Stimulated activated naive B cell treated with anti-CD40 and anti-IgM and Interleukin-4, amounts not matched to agents 10 μg/mL and 1 μg/mL and 100 μg/mL, for 72 hours (primary cell): Measurements from ENCODE around the gene CSTA.
"Not testable (repeated sequence)": the region's sequence is repeated elsewhere in the genome, so short reads cannot be mapped to it uniquely, and the experiment has no call there.

Experiments
- ATAC-seq, 2 donors: fragments of 150-1000 bp; cut with Tn5 transposase; replicated peaks; 2 replicates each; pipeline ENCODE4 v1.10.0; 2021; ENCODE audit warnings: moderate library complexity in 1 of 2
- DNase-seq: peaks from one replicate; pipeline ENCODE4 v3.0.0; 2021
- H3K27ac Mint-ChIP-seq: one replicate; pipeline ENCODE4 v1.8.0; 2022; ENCODE audit warnings: mild to moderate bottlenecking, mixed read lengths
- H3K27me3 Mint-ChIP-seq, 2 donors: one replicate each; pipeline ENCODE4 v1.8.0; 2022; ENCODE audit warnings: mixed read lengths in 2 of 2
- H3K36me3 Mint-ChIP-seq, 2 donors: one replicate each; pipeline ENCODE4 v1.8.0; 2022; ENCODE audit warnings: mixed read lengths in 2 of 2, mild to moderate bottlenecking in 1 of 2
- H3K4me1 Mint-ChIP-seq, 2 donors: one replicate each; pipeline ENCODE4 v1.8.0; 2022; ENCODE audit warnings: mixed read lengths in 2 of 2, mild to moderate bottlenecking in 1 of 2
- H3K4me3 Mint-ChIP-seq, 2 donors: one replicate each; pipeline ENCODE4 v1.8.0; 2022; ENCODE audit warnings: mild to moderate bottlenecking in 2 of 2, mixed read lengths in 2 of 2, moderate library complexity in 1 of 2
- H3K9me3 Mint-ChIP-seq, 2 donors: one replicate each; pipeline ENCODE4 v1.8.0; 2022; ENCODE audit warnings: mixed read lengths in 2 of 2, mild to moderate bottlenecking in 1 of 2

CSTA gene

DNA sequence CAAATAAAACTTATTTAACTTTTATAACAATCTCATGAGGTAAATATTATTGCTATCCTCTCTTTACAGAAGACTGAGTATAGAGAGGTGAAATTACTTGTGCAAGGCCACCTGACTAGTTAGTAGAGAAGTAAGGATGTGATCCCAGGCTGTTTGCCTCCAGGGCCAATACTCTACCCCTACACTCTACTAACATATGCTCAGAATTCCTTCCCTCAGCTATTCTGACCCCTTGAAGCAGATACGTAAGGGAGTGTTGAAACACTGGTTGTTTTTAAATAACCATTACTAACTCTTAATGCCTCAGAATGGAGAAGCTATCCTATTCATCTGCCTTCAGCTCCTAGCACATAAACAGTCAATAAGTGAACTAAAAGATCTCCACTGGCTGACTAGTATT lies 24.1 kb downstream of the CSTA start:
- Mint-ChIP-seq H3K9me3 (peaks cover 0 to 5% of the 10 kb centered on the region in 2 donors), H3K27ac (no peak overlapping the region), H3K4me1 (peaks cover 0 to 2% of the 10 kb centered on the region in 2 donors), H3K27me3 (peaks cover 6 to 7% of the 10 kb centered on the region in 2 donors), H3K4me3 (no peak overlapping the region), H3K36me3 (peaks cover 0 to 5% of the 10 kb centered on the region in 2 donors)
- DNase-seq = no peak
- no peak for ATAC-seq

DNA sequence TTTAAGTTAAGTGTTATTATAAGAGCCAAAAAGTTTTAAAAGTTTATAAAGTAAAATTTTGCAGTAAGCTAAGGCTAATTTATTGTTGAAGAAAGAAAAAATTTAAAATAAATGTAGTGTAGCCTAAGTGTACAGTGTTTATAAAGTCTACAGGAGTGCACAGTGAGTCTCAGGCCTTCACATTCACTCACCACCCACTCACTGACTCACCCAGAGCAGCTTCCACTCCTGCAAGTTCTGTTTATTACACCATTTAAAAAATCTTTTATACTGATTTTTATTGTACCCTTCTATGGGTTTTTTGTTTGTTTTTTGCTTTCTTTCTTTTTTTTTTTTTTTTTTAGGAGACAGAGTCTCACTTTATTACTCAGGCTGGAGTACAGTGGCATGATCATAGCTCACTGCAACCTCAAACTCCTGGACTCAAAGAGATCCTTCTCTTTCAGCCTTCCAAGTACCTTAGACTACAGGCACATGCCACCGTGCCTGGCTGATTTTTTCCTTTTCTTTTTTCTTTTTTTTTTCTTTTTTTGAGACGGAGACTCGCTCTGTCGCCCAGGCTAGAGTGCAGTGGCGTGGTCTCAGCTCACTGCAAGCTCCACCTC lies 25.9 kb downstream of the CSTA start:
- no peak for ATAC-seq
- Mint-ChIP-seq H3K36me3 (peaks cover 2 to 5% of the 10 kb centered on the region in 2 donors), H3K4me3 (no peak overlapping the region), H3K27ac (no peak overlapping the region), H3K27me3 (peaks cover 6 to 7% of the 10 kb centered on the region in 2 donors), H3K9me3 (peaks cover 0 to 5% of the 10 kb centered on the region in 2 donors), H3K4me1 (peaks cover 0 to 6% of the 10 kb centered on the region in 2 donors)
- DNase-seq = no peak

DNA sequence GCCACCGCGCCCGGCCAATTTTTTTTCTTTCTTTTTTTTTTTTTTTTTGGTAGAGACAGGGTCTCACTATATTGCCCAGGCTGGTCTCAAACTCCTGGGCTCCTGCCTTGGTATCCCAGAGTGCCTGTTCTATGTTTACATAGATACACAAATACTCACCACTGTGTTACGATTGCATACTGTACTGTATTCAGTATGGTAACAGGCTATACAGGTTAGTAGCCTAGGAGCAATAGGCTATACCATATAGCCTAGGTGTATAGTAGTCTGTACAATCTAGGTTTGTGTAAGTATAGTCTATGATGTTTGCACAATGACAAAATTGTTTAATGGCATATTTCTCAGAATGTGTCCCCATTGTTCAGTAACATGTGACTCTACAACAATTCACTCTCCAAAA lies 26.6 kb downstream of the CSTA start:
- Mint-ChIP-seq H3K27ac (no peak overlapping the region), H3K4me3 (no peak overlapping the region), H3K27me3 (peaks cover 6 to 7% of the 10 kb centered on the region in 2 donors), H3K36me3 (peaks cover 2 to 5% of the 10 kb centered on the region in 2 donors), H3K4me1 (peaks cover 0 to 6% of the 10 kb centered on the region in 2 donors), H3K9me3 (peaks cover 0 to 5% of the 10 kb centered on the region in 2 donors)
- no peak for ATAC-seq
- no peak for DNase-seq

DNA sequence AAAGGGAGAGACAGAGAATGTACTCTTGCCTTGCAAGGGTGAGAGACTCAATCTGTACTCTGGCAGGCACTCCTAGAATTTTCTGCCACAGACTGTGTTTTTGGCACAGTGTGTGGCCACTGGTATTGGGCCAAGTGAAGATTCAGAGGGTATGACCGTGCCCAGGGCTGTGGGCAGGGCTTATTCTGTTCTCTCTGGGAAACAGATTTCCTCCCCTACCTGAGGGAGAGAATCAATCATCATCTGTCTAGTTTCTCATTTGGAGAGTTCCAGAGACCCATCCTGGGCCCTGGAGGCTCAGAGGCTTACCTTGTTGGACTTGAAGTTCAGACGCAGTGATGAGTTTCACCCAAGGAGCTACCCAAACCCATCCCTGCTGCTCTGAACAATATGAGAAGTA lies 28.2 kb downstream of the CSTA start:
- DNase-seq (no peak), ATAC-seq (no peak)
- Mint-ChIP-seq H3K27ac (no peak overlapping the region), H3K36me3 (peaks cover 6 to 9% of the 10 kb centered on the region in 2 donors), H3K4me1 (peaks cover 0 to 6% of the 10 kb centered on the region in 2 donors), H3K27me3 (peaks cover 0 to under 1% of the 10 kb centered on the region in 2 donors), H3K9me3 (no peaks in the 10 kb centered on the region), H3K4me3 (no peak overlapping the region)

DNA sequence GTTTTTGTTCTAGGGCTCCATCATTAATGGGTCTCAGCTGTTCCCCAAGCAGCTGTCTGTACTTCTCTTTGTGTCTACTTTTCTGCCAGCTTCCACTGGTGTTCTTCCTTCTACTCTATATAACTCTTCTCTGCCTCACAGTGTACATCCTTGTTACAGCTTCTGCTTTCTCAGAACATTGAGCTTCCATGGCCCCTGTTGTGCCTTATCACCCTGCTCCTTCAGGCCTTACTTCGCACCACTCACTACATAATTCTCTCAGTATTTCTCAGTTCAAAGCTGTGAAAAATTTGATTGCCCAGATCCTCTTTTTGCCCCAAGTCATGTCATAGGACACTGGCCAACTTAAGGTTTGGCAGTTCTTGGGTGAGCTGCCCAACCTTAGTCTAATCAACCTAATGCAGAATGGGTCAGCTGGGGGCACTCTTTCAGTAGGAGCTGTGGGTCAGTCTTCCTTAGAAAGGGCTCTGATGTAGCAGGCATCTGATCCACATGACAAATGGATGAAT lies 28.9 kb downstream of the CSTA start:
- Mint-ChIP-seq H3K27ac (peak overlapping the region; percentile 62), H3K9me3 (no peaks in the 10 kb centered on the region), H3K36me3 (peaks cover 9 to 12% of the 10 kb centered on the region in 2 donors), H3K4me1 (peaks cover 0 to 6% of the 10 kb centered on the region in 2 donors), H3K4me3 (no peak overlapping the region), H3K27me3 (no peaks in the 10 kb centered on the region)
- ATAC-seq = peak; percentile 72 to 82
- DNase-seq = no peak

DNA sequence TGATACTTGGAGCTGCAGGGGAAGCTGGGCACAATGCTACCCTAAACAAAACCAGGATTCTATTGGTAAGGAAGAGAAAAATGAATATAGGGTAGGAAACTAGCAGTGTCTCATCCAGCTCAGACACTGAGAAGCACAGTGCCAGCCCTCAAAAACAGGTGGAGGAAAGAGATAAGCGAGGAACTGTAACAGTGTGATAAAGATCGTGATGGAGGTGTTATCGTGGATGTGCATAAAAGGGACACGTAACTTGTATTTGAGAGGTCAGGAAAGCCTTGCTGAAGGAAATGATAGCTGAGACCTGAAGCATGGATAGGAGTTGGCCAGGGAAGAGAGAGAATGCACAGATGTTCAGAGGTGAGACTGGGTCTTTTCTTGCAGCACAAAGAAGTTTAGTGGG lies 30.6 kb downstream of the CSTA start:
- Mint-ChIP-seq H3K36me3 (peaks cover 13 to 14% of the 10 kb centered on the region in 2 donors), H3K4me1 (peaks cover 0 to 6% of the 10 kb centered on the region in 2 donors), H3K4me3 (no peak overlapping the region), H3K27me3 (no peaks in the 10 kb centered on the region), H3K27ac (no peak overlapping the region), H3K9me3 (no peaks in the 10 kb centered on the region)
- no peak for ATAC-seq
- DNase-seq = no peak

DNA sequence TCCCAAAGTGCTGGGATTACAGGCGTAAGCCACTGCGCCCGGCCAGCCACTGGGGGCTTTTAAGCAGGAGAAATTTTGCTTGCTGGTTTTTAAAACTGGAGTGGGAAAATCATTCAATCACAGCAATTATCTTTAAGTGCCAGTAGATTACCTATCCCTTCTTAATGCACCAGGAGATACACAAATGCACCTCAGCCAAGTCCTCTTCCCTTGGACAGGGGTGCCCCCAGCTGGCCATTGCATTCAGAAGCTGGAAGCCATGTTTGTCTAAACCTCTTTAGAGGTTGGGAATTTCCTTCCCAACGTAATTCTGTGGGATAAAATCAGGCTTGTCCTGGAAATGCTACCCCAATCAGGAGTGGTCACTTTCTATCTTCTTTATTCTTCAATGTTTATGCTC lies 31.4 kb downstream of the CSTA start:
- Mint-ChIP-seq H3K4me1 (peaks cover 0 to 6% of the 10 kb centered on the region in 2 donors), H3K36me3 (peaks cover 13 to 14% of the 10 kb centered on the region in 2 donors), H3K9me3 (no peaks in the 10 kb centered on the region), H3K27me3 (no peaks in the 10 kb centered on the region), H3K4me3 (no peak overlapping the region), H3K27ac (no peak overlapping the region)
- ATAC-seq (peak; percentile 57 to 74), DNase-seq (peak; percentile 32)

DNA sequence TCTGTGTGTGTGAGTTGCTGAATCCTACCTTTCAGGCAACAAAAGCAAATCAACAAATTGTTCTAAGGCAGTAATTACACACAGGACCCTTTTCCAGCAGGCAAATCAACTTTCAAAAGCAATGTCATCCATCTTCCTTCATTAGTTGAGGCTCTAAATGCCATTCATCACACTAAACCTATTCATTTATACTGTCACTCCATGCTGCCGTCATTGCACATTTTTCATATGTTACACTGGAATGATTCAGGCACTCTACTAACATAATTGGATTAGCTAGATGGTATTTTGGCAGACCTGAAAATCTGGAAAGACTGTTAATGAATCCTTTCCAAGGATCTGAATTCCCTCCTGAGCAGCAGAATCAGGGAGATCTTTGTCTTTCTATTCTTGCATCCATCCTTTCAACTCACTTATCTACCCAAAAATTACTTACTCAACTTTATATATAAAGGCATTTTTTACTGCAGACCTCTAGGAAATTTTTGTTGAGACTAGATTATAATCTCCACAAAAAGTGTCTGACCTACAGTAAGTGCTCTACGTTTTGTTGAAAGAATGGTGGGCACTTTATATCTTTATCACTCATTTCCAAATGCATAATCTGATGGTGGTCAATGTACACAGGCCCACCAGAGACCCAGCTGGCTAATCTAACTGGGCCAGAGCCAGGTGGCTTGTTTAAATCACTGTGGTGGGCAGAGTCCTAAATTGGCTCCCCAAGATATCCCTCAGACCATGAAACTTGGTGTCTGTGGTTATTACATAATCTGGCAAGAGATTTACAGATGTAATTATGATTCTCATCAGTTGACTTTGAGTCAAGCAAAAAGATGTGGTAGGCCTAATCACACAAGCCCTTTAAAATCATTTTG lies 33.0 kb downstream of the CSTA start:
- peaks cover 0 to 6% of the 10 kb centered on the region in 2 donors for H3K4me1 Mint-ChIP-seq
- DNase-seq = no peak
- H3K27me3 Mint-ChIP-seq = no peaks in the 10 kb centered on the region
- no peak for ATAC-seq
- no peak overlapping the region for H3K4me3 Mint-ChIP-seq
- H3K9me3 Mint-ChIP-seq = no peaks in the 10 kb centered on the region
- H3K27ac Mint-ChIP-seq = no peak overlapping the region
- H3K36me3 Mint-ChIP-seq = peaks cover 16 to 20% of the 10 kb centered on the region in 2 donors

DNA sequence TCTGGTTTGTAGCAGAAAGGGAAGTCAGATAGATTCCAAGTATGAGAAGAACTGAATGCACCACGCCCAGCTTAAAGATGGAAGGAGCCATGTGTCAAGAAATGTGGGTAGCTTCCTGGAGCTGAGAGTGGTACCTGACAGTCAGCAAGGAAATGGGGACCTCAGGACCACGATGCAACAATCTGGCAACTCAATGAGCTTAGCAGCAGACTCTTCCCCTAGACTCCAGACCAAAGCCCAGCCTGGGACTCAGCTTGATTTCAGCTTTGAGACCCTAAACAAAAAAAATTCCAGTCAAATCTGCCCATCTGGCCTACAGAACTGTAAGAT lies 33.6 kb downstream of the CSTA start:
- H3K27ac Mint-ChIP-seq = no peak overlapping the region
- H3K9me3 Mint-ChIP-seq = no peaks in the 10 kb centered on the region
- peaks cover 18 to 26% of the 10 kb centered on the region in 2 donors for H3K36me3 Mint-ChIP-seq
- DNase-seq = no peak
- no peak for ATAC-seq
- peaks cover 0 to 6% of the 10 kb centered on the region in 2 donors for H3K4me1 Mint-ChIP-seq
- no peaks in the 10 kb centered on the region for H3K27me3 Mint-ChIP-seq
- no peak overlapping the region for H3K4me3 Mint-ChIP-seq

DNA sequence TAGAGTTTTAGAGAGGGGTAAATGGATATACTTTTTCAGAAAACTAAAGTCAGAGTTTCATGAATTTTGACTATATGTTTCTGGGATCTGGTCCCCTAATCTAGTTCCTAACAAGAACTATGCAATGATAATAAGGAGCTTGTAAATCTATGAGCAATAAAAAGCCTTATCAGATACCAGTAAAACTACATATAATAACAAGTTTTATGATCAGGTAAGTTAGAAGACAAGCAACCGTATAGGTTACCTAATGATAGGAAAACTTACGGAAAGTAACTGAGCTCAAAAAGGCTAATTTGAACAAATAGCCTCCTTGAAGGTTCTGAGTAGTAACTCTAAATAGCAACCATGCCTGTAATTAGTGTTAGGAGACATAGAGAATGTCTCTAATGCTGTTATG lies 37.0 kb downstream of the CSTA start:
- ATAC-seq = no peak
- Mint-ChIP-seq H3K27ac (no peak overlapping the region), H3K9me3 (no peaks in the 10 kb centered on the region), H3K27me3 (no peaks in the 10 kb centered on the region), H3K36me3 (peaks cover 26 to 49% of the 10 kb centered on the region in 2 donors), H3K4me3 (no peak overlapping the region), H3K4me1 (no peaks in the 10 kb centered on the region)
- no peak for DNase-seq

DNA sequence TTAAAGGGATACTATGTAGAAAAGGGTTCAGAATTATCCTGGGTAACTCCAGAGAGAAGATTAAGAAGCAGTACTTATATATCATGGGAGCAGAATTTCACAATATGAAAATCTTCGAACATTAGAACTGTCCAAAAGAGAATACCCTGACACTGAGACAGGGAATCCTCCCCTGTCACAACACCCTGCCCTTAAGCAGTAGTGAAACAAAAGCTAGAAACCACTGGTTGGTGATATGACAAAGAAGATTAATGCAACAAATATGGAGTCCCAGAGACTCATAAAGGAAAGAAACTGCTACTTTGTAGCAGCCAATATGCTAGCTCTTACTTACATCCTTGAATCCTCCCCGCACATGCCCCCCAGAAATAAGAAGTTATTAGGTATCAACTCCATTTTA lies 39.4 kb downstream of the CSTA start:
- Mint-ChIP-seq H3K36me3 (peaks cover 27 to 55% of the 10 kb centered on the region in 2 donors), H3K27me3 (no peaks in the 10 kb centered on the region), H3K4me3 (no peak overlapping the region), H3K27ac (no peak overlapping the region), H3K4me1 (peaks cover 0 to 2% of the 10 kb centered on the region in 2 donors), H3K9me3 (no peaks in the 10 kb centered on the region)
- no peak for ATAC-seq
- DNase-seq = no peak

DNA sequence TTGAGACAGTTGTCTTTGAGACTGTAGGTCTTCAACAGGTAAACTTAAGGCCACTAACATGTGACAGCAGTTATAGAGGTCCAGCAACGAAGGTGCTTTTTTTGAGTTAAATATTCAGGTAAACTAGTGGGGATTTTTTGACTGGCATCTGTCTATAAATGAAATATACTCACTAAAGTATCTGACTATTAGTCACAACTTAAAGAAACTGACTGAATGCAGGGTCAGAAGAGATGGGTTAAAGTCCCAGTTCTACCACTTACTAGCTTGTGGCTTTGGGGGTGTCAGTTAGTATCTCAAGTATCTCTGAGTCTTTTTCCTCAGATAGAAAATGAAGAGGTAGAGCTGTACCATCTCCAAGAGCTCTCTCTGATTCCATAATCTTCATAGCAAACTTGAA lies 40.0 kb downstream of the CSTA start:
- Mint-ChIP-seq H3K27ac (no peak overlapping the region), H3K27me3 (no peaks in the 10 kb centered on the region), H3K4me3 (no peak overlapping the region), H3K36me3 (peaks cover 28 to 57% of the 10 kb centered on the region in 2 donors), H3K9me3 (no peaks in the 10 kb centered on the region), H3K4me1 (peaks cover 0 to 2% of the 10 kb centered on the region in 2 donors)
- ATAC-seq (no peak), DNase-seq (no peak)

DNA sequence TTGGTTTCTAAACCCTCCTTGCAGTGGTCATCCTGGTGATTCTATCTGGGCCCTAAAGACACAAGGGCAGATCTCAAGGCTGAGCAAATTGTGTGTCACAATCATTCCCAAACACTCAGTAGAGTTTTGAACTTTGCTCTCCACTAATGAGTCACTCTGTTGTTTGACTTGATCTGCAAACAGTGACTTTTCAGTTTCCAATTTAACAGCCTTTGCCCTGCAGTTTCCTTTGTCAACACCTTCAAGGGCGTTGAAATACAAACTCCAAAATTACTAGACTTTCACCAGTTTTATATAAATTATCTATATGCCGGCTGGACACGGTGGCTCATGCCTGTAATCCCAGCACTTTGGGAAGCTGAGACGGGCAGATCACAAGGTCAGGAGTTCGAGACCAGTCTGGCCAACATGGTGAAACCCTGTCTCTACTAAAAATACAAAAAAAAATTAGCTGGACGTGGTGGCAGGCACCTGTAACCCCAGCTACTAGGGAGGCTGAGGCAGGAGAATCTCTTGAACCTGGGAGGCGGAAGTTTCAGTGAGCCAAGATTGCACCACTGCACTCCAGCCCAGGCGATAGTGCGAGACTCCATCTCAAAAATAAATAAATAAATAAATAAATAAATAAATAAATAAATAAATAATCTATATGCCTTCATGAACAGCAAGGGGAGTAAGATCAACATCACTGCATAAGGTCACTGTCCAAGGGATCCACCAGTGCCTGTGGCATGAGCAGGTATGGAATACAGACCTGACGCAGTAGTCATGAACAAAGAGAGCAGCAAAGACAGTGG lies 40.7 kb downstream of the CSTA start:
- H3K27ac Mint-ChIP-seq, H3K4me3 Mint-ChIP-seq, H3K27me3 Mint-ChIP-seq, H3K4me1 Mint-ChIP-seq, DNase-seq, ATAC-seq, H3K9me3 Mint-ChIP-seq: not testable (repeated sequence)
- H3K36me3 Mint-ChIP-seq = peaks cover 26 to 53% of the 10 kb centered on the region in 2 donors

DNA sequence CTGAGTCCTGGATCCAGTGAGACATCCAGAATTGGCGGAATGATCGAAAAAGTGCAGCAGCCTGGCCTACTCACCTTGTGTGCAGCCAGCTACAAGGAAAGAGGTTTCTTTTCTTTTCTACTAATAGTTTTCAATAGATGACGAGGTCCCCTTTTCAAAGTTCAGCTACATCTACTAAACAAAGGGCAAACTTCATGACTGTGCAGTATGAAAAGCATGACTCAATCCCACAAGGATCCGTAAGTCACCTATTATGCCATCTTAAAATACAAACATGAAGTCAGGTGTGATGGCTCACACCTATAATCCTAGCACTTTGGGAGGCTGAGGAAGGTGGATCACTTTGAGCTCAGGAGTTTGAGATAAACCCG lies 41.3 kb downstream of the CSTA start:
- ATAC-seq = no peak

More for the DNA sequence above, 41.3 kb downstream of the CSTA start:
- Mint-ChIP-seq H3K36me3 (peaks cover 29 to 57% of the 10 kb centered on the region in 2 donors), H3K4me3 (no peak overlapping the region), H3K9me3 (no peaks in the 10 kb centered on the region), H3K27me3 (no peaks in the 10 kb centered on the region), H3K27ac (no peak overlapping the region), H3K4me1 (peaks cover 0 to 6% of the 10 kb centered on the region in 2 donors)
- DNase-seq = no peak
